IPS-18c (cell line): ENCODE results near the gene SHISAL2B.
"Not testable (repeated sequence)": the region's sequence is repeated elsewhere in the genome, so short reads cannot be mapped to it uniquely, and the experiment has no call there.

Source experiments
- H3K4me3 ChIP-seq: 2 replicates; pipeline ENCODE4 v1.7.0; 2013; ENCODE audit warnings: low read depth, mild to moderate bottlenecking, low read length, moderate library complexity; ENCODE audit not compliant: insufficient read depth
- H3K9me3 ChIP-seq: one replicate; pipeline ENCODE4 v1.6.1; 2013; ENCODE audit warnings: mild to moderate bottlenecking, low read length, moderate library complexity; ENCODE audit not compliant: control insufficient read depth, insufficient read depth

Gene SHISAL2B

GRCh38 chr5:64690417-64691151 is at the start of gene SHISAL2B:
Gene SHISAL2B (plus strand): TSS chr5:64690503. CDS start chr5:64690624, 121 bp downstream.
- H3K9me3 ChIP-seq = no peaks in the 10 kb centered on the region
- H3K4me3 ChIP-seq = peak within 1 kb of the TSS; percentile 66

- H3K4me3 ChIP-seq = no peak overlapping the region
- no peaks in the 10 kb centered on the region for H3K9me3 ChIP-seq
These were observed 45.5 kb upstream of the SHISAL2B start for GRCh38 chr5:64644831-64645230.

GRCh38 chr5:64646169-64646568 is 44.1 kb upstream of the SHISAL2B start:
- no peak overlapping the region for H3K4me3 ChIP-seq
- H3K9me3 ChIP-seq = no peaks in the 10 kb centered on the region

GRCh38 chr5:64649512-64649911 is 40.8 kb upstream of the SHISAL2B start:
- Histone ChIP-seq H3K9me3 (no peaks in the 10 kb centered on the region), H3K4me3 (no peak overlapping the region)

GRCh38 chr5:64653766-64654560 is 36.3 kb upstream of the SHISAL2B start:
- no peaks in the 10 kb centered on the region for H3K9me3 ChIP-seq
- no peak overlapping the region for H3K4me3 ChIP-seq

- no peaks in the 10 kb centered on the region for H3K9me3 ChIP-seq
- H3K4me3 ChIP-seq = no peak overlapping the region
These were observed 35.8 kb upstream of the SHISAL2B start for GRCh38 chr5:64654561-64654938.

- Histone ChIP-seq H3K4me3 (no peak overlapping the region), H3K9me3 (no peaks in the 10 kb centered on the region)
These were observed 34.7 kb upstream of the SHISAL2B start for GRCh38 chr5:64655596-64655995.

GRCh38 chr5:64659289-64659688 is 31.0 kb upstream of the SHISAL2B start:
- no peak overlapping the region for H3K4me3 ChIP-seq
- H3K9me3 ChIP-seq = no peaks in the 10 kb centered on the region

GRCh38 chr5:64663181-64663580 is 27.1 kb upstream of the SHISAL2B start:
- not testable (repeated sequence) for H3K4me3 ChIP-seq, H3K9me3 ChIP-seq

- Histone ChIP-seq H3K9me3 (no peaks in the 10 kb centered on the region), H3K4me3 (no peak overlapping the region)
These were observed 25.1 kb upstream of the SHISAL2B start for GRCh38 chr5:64665243-64665642.

- Histone ChIP-seq H3K4me3 (no peak overlapping the region), H3K9me3 (no peaks in the 10 kb centered on the region)
These were observed 24.2 kb upstream of the SHISAL2B start for GRCh38 chr5:64666078-64666477.

GRCh38 chr5:64667068-64667467 is 23.2 kb upstream of the SHISAL2B start:
- no peak overlapping the region for H3K4me3 ChIP-seq

GRCh38 chr5:64670277-64670676 is 20.0 kb upstream of the SHISAL2B start:
- Histone ChIP-seq H3K9me3 (no peaks in the 10 kb centered on the region), H3K4me3 (no peak overlapping the region)

More at GRCh38 chr5:64667068-64667467, 23.2 kb upstream of the SHISAL2B start:
- H3K9me3 ChIP-seq = no peaks in the 10 kb centered on the region

GRCh38 chr5:64671678-64672077 is 18.6 kb upstream of the SHISAL2B start:
- H3K4me3 ChIP-seq = no peak overlapping the region
- no peaks in the 10 kb centered on the region for H3K9me3 ChIP-seq

- Histone ChIP-seq H3K9me3 (no peaks in the 10 kb centered on the region), H3K4me3 (no peak overlapping the region)
These were observed 11.9 kb upstream of the SHISAL2B start for GRCh38 chr5:64678374-64678773.

GRCh38 chr5:64680289-64680688 is 10.0 kb upstream of the SHISAL2B start:
- no peak overlapping the region for H3K4me3 ChIP-seq
- no peaks in the 10 kb centered on the region for H3K9me3 ChIP-seq

- Histone ChIP-seq H3K4me3 (no peak overlapping the region), H3K9me3 (no peaks in the 10 kb centered on the region)
These were observed 7.7 kb upstream of the SHISAL2B start for GRCh38 chr5:64682608-64683007.

GRCh38 chr5:64685866-64686265 is 4.4 kb upstream of the SHISAL2B start:
- H3K9me3 ChIP-seq = no peaks in the 10 kb centered on the region

More at GRCh38 chr5:64685866-64686265, 4.4 kb upstream of the SHISAL2B start:
- no peak overlapping the region for H3K4me3 ChIP-seq
